Stimulated activated CD4-positive, alpha-beta T cell treated with anti-CD3 and anti-CD28 coated beads, Interleukin-1b, Interleukin-23, amount 100 ng/mL, for 24 hours (primary cell): ENCODE data around the gene DUSP8.
"Not testable (repeated sequence)": the region's sequence is repeated elsewhere in the genome, so short reads cannot be mapped to it uniquely, and the experiment has no call there.

Experiments
- DNase-seq, 4 experiments: peaks; one replicate each; pipeline ENCODE4 v3.0.0-alpha.2; 2020; ENCODE audit warnings: low read depth in 4 of 4, low spot score in 1 of 4

The DUSP8 gene

DNA sequence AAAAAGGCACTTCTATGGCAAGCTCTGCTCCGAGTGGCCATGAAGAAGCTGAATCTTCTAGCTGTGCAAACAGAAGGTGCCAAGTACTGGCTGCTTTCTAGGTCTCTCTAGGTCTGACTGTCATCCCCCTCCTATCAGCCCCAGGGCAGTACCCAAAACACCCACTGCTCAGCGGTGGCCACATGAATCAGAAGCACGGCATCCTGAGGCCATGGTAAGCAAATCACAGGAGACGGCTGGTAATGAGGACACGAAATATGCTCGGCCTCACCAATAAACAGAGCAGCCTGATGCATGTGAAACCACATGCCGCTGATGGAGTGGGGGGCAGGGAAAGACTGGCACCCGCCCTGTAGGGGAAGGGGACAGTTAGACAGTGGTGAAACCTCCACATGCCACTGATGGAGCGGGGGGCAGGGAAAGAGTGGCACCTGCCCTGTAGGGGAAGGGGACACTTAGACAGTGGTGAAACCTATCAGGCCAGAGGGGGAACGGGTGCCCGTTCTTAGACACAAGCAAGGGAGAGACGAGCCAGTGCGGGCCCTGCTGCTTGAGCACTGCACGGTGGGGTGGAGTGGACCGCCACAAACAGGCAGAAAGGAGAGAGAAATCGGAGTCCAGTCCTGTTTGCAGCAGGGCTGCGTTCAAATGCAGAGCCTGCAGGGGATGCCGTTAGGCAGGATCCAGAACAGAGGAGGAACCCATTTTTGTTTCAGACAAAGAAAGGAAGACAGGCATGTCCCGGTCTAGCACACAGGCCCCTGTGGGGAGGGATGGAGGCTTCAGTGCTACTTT lies 55.6 kb downstream of the DUSP8 start:
- DNase-seq: no peak

DNA sequence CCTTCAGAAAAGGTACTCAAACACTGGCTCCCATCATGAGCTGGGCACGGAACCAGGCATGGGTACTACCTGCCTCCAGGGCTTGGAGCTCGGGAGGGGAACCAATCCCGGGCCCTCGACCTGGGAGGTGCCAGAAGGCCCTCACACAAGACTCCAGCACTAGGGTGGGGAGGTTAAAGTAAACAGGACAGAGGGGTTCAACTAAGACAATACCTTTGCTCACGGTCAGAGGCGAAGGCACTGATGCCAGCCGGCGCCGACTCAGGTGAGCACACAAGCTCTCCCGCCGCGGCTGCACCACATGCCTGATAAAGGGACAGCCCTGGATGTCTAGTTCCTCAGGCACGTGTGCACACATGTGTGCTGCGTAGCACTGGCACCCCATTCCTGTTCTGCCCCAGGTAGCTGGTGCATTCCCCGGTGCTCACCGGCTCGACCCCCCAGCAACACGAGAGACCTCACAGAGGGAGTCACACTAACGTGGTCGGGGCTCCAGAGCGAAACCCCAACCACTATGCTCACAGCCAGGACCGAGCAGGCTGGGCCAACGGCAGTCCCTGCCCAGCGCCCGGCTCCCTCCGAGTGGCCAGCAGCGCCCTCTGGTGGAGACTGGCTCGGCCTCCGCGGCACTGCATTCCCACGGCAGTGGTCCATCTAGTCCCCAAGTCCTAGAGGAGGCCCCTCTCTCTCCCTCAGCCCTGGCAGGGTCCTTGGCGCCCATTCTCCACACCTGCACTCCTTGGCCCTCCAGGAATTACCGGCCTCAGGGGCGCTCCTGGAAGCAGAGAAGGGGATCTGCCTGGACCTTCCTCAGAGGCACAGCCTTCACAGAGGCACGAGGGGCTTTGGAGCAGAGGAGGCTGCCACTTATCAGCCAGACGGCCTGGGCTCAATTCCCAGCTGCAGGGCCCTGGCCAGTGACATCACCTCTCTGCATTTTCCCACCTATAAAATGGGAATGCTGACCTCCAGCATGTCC lies 56.7 kb downstream of the DUSP8 start:
- peak; percentile 57 to 74 (median 68) for DNase-seq

DNA sequence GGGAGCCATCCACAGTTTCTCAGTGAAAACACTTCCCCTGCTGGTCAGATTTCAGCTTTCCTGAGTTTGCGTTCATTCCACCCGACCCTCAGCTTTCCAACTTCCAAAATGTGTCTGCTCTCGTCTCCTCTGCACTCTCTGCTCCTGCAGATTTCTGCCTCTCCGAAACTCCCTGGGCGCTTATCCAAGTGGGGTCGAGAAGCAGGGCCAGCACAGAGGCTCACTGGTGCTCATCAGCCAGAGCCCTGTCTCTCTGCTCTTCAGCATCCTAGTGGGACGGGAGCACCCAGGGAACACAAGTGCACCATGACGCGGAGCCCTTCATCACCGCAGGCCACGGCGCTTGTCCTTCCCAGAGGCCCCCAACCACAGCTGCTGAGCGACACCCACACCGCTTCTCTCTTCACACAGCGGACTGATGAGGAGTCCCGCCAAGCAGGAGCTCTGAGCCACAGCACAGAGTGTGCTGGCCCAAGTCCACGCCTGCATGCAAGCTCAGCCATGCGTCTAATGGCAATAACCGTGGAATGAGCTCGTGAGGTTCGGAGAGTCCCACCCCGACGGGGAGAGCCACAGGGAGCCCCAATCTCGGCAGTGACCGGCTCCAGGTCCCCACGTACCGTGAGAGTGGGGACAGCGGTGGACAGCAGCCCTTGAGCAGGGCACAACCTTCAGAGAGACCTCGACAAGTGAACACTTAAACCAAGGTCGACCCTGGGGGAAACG lies 57.6 kb downstream of the DUSP8 start:
- no peak for DNase-seq

DNA sequence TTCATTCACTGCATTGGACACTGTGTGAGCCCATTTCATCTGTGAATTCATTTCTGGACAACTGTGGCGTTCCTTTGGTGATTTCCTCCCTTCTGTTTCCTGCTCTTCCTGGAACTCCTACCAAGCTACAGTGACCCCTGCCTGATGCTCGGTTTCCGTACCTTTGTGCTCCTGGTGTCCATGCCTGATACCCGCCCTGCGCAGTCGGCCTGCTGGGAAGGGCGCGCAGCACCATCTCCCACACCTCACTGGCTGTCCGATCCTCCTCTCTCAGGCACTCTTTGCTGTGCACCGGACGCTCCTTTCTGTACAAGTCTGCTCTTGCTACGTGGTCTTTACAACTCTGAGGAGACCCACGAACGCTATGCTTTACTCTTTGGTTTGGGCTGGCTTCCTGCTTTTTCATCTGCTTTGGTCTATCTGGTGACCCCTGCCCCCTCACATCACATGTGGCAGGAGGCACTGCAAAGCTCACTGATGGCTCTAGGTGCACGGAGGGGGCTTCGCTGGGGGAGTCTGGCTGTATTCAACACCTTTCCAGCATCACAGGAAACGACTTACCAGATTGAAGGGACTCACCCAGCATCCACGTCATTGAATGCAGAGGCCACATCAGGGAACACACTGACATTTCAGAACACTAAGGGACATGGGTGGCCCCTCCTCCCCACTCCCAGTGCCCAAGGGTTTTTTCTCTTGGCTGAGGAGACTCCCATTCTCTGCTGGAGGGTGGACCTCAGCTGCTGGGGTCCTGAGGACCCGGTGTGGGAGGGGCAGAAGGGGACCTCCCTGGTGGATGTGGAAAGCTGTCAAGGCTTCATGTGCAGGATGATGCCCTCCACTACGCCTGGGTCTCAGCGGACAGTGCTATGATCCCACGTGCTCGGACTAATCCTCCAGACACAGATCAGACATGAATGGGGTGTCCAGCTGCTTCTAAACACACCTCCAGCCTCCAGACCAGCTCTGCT lies 58.5 kb downstream of the DUSP8 start:
- no peak for DNase-seq

DNA sequence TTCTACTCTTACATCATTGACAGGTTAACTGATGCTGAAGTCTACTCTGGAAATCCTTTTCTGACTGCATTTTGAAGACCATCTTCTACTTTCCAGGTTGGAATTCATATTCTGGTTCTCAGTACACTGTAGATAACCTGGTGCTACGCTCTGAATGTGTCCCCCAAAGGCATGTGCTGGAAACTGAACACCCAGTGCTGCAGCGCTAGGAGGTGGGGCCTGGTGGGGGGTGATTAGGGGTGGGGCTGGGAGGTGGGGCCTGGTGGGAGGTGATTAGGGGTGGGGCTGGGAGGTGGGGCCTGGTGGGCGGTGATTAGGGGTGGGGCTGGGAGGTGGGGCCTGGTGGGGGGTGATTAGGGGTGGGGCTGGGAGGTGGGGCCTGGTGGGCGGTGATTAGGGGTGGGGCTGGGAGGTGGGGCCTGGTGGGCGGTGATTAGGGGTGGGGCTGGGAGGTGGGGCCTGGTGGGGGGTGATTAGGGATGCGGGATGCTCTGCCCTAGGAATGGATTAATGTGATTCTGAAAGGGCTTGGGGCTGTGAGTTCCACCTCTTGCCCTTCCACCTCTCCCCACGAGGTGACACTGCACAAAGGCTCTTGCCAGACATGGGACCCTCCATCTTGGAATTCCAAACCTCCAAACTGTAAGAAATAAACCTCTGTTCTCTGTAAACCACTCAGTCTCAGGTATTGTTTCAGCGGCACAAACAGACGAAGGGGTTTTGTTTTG lies 59.4 kb downstream of the DUSP8 start:
- DNase-seq: not testable (repeated sequence)

DNA sequence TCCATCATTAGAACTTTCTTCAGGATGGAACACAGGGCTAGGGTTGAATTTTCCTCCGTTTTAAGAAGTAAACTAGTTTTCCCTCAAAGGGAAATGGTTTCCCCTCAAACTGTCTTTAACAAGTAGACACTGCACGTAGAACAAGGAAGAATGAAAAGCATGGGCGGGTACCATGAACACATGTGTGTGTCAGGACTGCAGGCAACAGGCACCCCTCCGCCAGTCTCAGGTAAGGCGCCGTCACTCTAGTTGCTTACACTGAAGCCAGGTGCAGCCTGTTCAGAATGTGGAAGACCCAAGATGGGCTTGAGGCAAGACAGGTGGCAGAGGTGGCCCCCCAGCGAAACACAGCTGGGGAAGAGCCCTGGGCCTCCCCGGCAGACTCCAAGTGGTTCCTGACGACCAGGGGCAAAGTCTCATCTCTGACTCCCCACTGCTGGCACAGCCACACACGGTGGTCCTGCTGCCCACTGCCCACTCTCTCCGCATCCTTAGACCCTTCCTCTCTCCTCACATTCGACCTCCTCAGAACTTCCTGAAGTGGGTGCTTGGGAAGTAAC lies 60.1 kb downstream of the DUSP8 start:
- DNase-seq: no peak

DNA sequence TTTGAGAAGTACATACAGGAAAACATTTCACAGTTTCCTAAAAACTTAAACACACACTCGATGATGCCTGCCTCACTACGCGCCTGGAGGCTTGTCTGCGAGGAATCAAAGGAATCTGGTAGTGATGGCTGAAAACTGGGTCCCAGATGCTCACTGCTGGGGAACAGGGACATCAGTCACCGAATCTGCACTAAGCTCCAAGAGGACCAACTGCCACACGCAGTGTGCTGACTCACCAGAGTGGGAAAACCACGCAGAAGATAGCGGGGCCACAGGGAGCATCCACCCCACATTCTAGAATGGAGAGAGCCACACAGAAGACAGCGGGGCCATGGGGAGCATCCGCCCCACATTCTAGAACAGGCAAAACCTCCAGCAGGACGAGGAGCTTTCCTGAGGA lies 61.1 kb downstream of the DUSP8 start:
- DNase-seq: no peak

DNA sequence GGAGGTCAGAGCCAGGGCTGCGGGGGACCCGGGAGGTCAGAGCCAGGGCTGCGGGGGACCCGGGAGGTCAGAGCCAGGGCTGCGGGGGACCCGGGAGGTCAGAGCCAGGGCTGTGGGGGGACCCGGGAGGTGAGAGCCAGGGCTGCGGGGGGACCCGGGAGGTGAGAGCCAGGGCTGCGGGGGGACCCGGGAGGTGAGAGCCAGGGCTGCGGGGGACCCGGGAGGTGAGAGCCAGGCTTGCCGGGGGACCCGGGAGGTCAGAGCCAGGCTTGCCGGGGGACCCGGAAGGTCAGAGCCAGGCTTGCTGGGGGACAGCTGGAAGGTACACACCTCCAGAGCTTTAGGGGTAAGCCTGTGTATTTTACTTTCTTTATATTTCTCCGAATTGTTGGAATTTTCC lies 61.7 kb downstream of the DUSP8 start:
- DNase-seq: not testable (repeated sequence)

DNA sequence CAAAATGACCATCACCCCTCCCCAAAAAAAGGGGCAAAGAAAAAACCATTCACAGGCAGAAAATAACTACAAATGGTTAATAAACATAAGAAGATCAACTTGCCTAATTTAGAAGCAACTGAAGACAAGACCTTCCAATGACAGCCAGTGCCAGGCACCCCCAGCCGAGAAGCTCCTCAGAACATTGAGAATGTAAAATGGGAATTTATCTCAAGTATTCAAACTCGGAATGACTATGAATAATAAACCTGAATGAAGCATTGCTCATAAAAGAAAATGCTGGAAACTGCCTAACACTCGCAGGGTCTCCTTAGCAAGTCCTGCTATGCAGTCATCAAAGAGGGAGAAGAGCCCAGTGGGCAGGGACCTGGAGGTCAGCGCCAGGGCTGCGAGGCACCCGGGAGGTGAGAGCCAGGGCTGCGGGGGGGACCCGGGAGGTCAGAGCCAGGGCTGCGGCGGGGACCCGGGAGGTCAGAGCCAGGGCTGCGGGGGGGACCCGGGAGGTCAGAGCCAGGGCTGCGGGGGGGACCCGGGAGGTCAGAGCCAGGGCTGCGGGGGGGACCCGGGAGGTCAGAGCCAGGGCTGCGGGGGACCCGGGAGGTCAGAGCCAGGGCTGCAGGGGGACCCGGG lies 62.3 kb downstream of the DUSP8 start:
- no peak for DNase-seq

DNA sequence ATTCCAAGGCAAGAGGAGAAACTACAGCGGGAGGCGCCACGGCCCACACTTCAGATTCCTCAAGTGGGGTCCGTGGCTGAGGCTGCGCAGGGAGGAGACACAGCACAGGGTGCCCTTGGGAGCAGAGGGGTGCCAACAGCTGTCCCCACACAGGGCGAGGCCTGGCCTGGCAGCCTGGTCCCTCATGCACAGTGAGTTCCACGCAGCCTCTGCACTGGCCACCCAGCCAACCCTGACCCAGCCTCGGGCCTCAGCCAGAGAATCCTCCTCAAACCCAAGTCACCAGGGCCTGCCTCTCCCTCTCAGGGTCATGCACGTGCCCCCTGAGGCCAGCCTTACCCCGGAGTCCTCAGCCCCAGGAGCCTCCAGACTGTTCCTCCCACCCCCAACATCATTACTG lies 63.1 kb downstream of the DUSP8 start:
- no peak for DNase-seq

DNA sequence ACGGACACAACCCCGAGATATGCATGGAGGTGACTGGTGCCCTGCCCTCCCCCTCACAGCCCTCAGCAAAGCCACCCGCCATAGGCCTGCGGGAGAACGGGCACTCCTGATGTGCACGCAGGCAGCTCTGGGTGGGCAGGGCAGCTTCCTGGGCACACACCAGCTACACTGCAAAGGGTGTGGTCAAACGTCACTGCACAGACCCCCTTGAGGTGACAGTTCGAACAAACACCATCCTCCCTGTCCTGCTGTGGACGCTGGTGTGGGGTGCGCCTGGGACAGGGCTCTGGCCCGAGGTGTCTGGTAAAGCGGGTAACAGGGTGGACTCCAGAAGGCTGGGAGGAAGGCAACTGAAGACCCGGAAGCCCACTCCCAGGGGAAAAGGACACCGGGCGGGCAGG lies 63.6 kb downstream of the DUSP8 start:
- no peak for DNase-seq

DNA sequence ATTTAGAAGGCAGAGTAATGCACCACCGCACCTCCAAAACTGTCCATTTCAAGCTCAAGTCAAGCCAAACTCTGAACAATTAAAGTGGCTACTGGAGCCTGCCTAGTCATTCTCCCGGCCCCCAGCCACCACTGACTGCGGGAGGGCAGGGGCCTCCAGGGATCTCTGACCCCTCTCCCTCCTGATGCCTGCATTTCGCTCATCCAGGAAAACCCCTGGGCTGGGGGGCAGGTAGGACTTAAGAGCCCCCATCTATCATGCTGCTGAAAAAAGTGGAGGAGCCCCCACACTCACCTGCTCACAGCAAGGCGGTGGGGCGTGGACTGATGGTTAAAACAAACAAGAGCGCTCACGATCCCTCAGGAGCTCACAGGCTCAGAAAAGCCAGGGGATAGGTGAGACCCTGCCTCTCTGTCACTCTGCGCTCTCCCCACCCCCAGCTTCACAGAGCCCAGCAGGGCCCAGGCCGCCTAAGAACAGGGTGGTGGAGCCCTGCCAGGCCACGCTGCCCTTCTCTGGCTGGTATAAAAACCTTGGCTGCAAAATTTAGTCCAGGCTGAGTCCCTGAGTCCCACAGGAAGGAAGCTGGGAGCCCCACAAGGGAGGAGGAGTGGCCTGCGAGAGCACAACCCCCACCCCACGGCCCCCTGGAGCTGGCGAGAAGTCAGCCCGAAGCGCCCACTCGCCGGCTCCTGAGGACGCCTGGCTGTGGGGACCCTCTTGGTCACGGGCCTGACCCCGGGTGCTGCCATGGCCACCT lies 64.5 kb downstream of the DUSP8 start:
- DNase-seq: no peak

DNA sequence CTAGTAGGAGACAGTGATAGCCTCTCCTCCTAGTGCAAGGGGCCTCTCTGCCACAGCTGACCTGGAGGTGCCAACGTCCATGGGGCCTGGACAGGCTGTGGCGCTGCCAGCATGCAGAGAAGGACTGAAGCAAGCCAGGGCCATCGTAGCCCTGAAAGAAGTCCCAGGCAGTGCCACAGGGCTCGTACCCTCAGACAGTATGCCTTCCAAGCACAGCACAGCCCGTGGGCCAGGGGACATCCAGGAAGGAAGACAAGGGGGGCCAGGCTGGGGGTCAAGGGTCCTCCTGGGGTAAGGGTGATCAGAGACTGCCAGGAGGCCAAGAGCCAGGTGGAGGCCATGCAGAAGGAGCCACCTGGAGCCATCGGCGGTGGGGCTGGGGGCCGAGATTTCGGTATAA lies 65.1 kb downstream of the DUSP8 start:
- no peak for DNase-seq

DNA sequence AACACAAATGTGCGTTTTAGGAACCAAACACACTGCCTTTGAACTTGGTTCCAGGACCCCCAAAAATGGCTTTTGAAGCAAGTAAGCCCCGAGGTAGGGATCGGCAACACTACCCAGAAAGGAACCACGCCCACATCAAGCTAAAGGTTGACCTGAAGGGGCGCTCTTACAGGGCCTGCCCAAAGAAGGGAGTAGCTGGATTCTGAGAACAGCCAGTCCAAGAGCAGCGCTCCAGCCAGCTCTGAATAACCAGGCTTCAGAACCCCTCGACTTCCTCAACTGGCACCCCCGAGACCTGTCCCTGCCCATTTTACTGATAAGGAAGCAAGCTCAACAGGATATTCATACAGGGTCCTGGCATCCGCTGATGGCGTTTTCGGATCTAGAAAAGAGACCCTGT lies 66.6 kb downstream of the DUSP8 start:
- no peak for DNase-seq

DNA sequence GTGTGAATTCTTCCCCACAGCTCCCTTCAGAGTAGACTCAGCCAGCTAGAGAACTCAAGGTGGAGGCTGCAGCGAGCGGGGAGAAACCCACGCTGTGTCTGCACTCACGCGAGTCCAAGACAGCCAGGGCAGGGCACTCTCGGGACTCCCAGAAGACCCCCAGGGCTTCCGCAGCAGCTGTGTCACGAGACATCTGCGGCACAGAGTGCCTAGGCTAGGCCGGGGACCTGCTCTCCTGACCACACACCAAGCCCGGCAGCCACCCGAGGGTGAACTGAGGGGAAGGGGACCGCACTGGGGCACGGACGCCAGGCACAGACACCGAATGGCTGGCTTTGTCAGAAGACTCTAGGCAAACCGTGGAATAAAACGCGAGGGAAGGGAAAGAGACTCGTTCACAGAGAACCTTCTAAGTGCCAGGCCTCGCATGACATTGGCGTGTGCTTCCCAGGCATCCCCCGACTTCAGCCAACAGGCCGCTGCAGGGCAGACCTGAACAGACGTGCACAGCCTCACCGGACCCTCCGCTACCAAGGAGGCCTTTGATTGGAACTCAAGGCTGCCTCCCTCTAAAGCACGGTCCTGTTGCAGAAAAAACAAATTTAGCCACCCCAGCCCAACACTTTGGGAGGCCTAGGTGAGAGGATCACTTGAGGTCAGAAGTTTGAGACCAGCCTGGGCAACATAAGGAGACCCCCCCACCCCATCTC lies 67.3 kb downstream of the DUSP8 start:
- no peak for DNase-seq

DNA sequence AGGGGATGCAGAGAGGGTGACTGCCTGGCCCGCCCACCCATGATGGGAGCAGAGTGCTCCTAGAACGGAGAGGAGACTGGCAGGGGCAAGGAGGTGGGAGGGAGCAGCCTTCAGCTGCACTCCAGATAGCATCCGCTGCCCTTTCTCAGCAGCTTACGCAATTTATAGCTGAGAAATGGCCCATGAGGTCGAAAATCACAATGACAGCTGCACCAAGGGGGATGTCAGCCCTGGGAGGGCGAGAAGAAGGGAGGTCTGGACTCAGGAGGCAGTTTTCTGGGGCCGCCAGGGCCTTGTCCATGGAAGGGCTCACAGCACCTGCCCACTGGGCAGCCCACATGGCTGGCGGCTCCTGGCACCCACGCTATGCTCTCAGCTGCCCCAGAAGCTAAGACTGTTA lies 67.9 kb downstream of the DUSP8 start:
- no peak for DNase-seq
